Cardiac muscle cell (in vitro differentiated cells and primary cell): ENCODE measurements around the gene BIRC3. TPM values are rescaled to one million over a fixed set of nuclear protein-coding genes. Genes with fewer than 3 reads are reported as not detected.
"Not testable (repeated sequence)": the region's sequence is repeated elsewhere in the genome, so short reads cannot be mapped to it uniquely, and the experiment has no call there.

Experiments
- DNase-seq, 2 donors: peaks; one replicate each; pipeline versions ENCODE4 v3.0.0 to v3.0.0-alpha.2; 2010 to 2017; ENCODE audit warnings: low read depth in 1 of 2, low spot score in 1 of 2
- H3K27ac ChIP-seq: fragments of 200-600 bp; sonication (generic); 2 replicates; pipeline ENCODE4 v1.5.1; 2016
- H3K27me3 ChIP-seq: fragments of 200-600 bp; sonication (generic); 2 replicates; pipeline ENCODE4 v1.6.0; 2016; ENCODE audit warnings: control low read depth
- H3K36me3 ChIP-seq: fragments of 200-600 bp; sonication (generic); 2 replicates; pipeline ENCODE4 v1.5.1; 2016; ENCODE audit warnings: control low read depth
- H3K4me1 ChIP-seq: fragments of 200-600 bp; sonication (generic); 2 replicates; pipeline ENCODE4 v1.8.1; 2017; ENCODE audit warnings: low read depth, mild to moderate bottlenecking, mixed run types
- H3K4me3 ChIP-seq: fragments of 200-600 bp; sonication (generic); 2 replicates; pipeline ENCODE4 v1.5.1; 2016; ENCODE audit warnings: mild to moderate bottlenecking
- H3K9me3 ChIP-seq: fragments of 200-600 bp; sonication (generic); 2 replicates; pipeline ENCODE4 v1.5.1; 2017; ENCODE audit warnings: low read depth, mild to moderate bottlenecking, control low read depth
- CTCF ChIP-seq: IDR thresholded peaks from 2 replicates; pipeline ENCODE4 v1.5.1; 2012; ENCODE audit warnings: low read depth, mild to moderate bottlenecking, low read length
- polyA plus RNA-seq: library from polyadenylated mRNA; unstranded; fragments of >200 nt; fragmentation: Nextera tagmentation; extraction: Ambion mirVana; gene quantifications from 2 replicates; pipeline ENCODE4 v1.2.1, GENCODE V29; 2016
- total RNA-seq: library from RNA; depleted of rRNA; stranded (reverse); fragments of >200 nt; gene quantifications from 2 replicates; pipeline ENCODE4 v1.2.3, GENCODE V29; 2016

The BIRC3 gene
- total and polyA plus RNA-seq, 2 experiments from 2014 or later: 0.06 TPM; not detected in 1

GRCh38 chr11:102325088-102325487, 7.8 kb downstream of the BIRC3 start:
- no peak overlapping the region for H3K27ac ChIP-seq
- H3K9me3 ChIP-seq: no peaks in the 10 kb centered on the region
- no peaks in the 10 kb centered on the region for H3K4me1 ChIP-seq
- TF ChIP-seq CTCF: no peak
- H3K4me3 ChIP-seq: no peak overlapping the region
- no peak for DNase-seq
- H3K27me3 ChIP-seq: no peaks in the 10 kb centered on the region
- no peaks in the 10 kb centered on the region for H3K36me3 ChIP-seq

GRCh38 chr11:102328748-102329147, 11.5 kb downstream of the BIRC3 start:
- no peak for DNase-seq
- TF ChIP-seq CTCF: no peak
- Histone ChIP-seq H3K36me3 (no peaks in the 10 kb centered on the region), H3K27me3 (no peaks in the 10 kb centered on the region), H3K9me3 (no peaks in the 10 kb centered on the region), H3K4me1 (no peaks in the 10 kb centered on the region), H3K4me3 (no peak overlapping the region), H3K27ac (no peak overlapping the region)

- TF ChIP-seq CTCF: no peak
- no peak overlapping the region for H3K27ac ChIP-seq
- no peaks in the 10 kb centered on the region for H3K36me3 ChIP-seq
- no peak overlapping the region for H3K4me3 ChIP-seq
- no peaks in the 10 kb centered on the region for H3K9me3 ChIP-seq
- no peaks in the 10 kb centered on the region for H3K4me1 ChIP-seq
- DNase-seq: no peak
- H3K27me3 ChIP-seq: no peaks in the 10 kb centered on the region
These were observed 12.9 kb downstream of the BIRC3 start for GRCh38 chr11:102330231-102330630.

GRCh38 chr11:102331341-102331740, 14.1 kb downstream of the BIRC3 start:
- no peak for TF ChIP-seq CTCF
- Histone ChIP-seq H3K4me3 (no peak overlapping the region), H3K27ac (no peak overlapping the region), H3K4me1 (no peaks in the 10 kb centered on the region), H3K27me3 (no peaks in the 10 kb centered on the region), H3K36me3 (no peaks in the 10 kb centered on the region), H3K9me3 (no peaks in the 10 kb centered on the region)
- no peak for DNase-seq

GRCh38 chr11:102332611-102332994, 15.3 kb downstream of the BIRC3 start:
- Histone ChIP-seq H3K36me3 (no peaks in the 10 kb centered on the region), H3K4me3 (no peak overlapping the region), H3K27me3 (no peaks in the 10 kb centered on the region), H3K9me3 (no peaks in the 10 kb centered on the region), H3K4me1 (no peaks in the 10 kb centered on the region), H3K27ac (no peak overlapping the region)
- no peak for DNase-seq
- no peak for TF ChIP-seq CTCF

- H3K27ac ChIP-seq: no peak overlapping the region
- H3K9me3 ChIP-seq: no peaks in the 10 kb centered on the region
- no peak for TF ChIP-seq CTCF
- peaks cover 3% of the 10 kb centered on the region for H3K27me3 ChIP-seq
- no peak for DNase-seq
- no peaks in the 10 kb centered on the region for H3K36me3 ChIP-seq
- H3K4me1 ChIP-seq: no peaks in the 10 kb centered on the region
- no peak overlapping the region for H3K4me3 ChIP-seq
These were observed 21.3 kb downstream of the BIRC3 start for GRCh38 chr11:102338479-102339010.

GRCh38 chr11:102341311-102341710, 24.0 kb downstream of the BIRC3 start:
- H3K4me3 ChIP-seq, H3K36me3 ChIP-seq, DNase-seq, H3K4me1 ChIP-seq, H3K27me3 ChIP-seq, H3K27ac ChIP-seq, H3K9me3 ChIP-seq: not testable (repeated sequence)
